Measurements from ENCODE around the gene SYT2.

The SYT2 gene

DNA sequence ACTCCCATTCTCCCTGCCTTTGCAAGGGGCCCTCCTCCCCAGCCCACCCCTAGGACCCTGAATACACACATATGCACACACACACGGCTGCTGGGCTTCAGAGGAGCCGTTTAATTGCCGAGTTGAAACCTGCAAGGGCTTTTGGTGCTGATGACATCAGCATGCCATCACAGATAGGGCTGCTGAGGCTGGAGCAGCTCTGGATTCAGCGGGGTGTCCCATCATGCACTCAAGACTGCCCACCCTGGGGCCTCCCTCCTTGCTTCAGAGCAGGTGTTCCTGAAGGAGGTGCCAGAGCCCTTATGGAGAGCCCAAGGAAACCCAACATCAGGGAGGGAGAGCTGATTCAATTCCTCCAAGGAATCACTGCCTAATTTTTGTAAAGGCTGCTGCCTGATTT lies 5.7 kb downstream of the SYT2 start:
- no peak for DNase-seq (ENCODE audit: low spot score)

DNA sequence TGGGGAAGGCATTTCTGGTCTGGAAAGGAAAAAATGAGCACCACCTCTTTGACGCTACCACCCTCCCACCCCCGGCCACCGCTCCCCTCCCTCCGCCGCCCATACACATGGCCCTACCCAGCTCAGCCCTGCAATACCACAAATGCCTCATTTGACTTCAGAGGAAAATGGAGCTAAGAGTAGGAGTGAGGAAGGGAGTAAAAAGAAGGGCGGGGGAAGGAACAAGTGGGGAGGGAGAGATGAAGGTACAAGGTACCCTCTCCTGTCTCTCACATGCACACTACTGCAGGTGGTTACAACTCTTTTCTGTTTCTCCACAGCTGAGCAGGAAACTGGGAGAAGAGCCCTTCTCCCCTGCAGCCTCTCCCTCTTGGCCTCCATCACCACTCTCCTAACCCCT lies 7.1 kb downstream of the SYT2 start:
- no peak for DNase-seq (ENCODE audit: low spot score)

DNA sequence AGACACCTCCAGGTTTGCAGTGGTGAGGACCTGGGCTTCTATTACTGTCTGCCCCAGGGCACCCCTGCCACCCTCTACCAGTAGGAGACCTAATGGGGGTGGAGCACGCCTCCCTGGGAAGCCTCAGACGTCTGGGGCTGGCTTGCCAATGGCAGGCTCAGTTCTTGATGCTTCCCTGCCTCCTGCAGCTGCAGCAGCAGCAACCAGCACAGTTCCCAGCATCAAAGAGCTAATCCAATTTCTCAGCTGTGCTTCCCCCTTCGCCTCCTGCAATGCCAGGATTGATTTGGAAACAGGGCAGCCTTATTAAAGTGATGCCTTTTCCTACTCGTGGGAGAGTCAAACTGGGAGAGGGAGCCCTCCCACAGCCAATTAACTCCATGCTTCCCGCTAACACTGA lies 8.2 kb downstream of the SYT2 start:
- DNase-seq (ENCODE audit: low spot score), result no peak

DNA sequence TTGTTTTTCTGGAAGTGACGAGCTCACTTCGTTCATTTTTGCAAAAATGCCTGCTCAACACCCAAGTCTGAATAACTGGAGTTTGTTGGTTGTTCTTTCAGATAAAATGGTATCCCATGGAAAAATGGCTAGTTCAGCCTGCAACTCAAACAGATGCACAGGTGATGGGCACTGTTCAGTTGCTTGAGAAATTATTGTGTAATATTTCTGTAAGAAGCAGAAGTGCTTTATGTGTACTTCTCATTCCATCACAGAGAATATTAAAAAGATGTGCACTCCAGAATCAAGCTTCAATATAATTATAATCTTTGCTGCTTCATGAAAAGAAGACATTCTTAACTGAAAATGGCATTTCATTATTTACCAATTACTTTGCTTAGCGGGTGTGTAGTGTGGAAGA lies 9.1 kb downstream of the SYT2 start:
- no peak for DNase-seq (ENCODE audit: low spot score)

DNA sequence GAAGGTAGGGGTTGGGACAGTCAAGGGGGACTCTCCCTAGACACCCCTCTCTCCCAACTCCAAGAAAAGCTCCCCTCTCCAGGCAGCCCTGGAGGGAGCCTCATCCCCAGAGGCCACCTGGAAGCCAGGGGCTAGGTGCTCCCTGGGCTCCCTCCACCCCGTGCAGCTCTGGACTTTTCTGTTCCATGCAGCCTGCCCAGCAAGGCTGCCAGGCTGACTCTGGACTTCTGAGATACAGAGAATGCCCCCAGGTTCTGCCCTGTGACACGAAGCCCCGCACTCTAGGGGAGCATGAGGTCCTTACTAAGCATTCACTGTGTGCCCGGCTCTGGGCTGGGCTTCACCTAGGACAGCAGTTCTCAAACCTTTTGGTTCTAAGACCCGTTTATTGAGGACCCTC lies 10.2 kb downstream of the SYT2 start:
- DNase-seq (ENCODE audit: low spot score), result no peak

DNA sequence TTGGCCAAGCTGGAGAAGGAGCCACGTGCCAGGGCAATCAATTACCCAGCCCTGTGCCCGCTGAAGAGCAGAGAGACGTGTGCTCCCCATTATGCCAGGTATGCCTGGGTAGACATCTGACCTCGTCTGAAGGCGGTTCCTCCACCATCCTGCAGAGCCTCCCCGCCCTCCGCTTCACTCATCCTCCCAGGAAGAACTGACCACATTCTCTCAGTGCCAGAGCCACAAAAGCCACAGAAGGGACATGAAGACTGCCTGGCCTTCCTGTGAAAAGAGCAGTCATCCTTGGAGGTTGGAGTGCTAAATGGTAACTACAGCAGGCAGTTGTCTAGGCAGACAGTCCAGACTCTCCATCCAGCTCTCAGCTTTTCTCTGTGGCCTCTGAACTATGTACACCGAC lies 12.0 kb downstream of the SYT2 start:
- no peak for DNase-seq (ENCODE audit: low spot score)

DNA sequence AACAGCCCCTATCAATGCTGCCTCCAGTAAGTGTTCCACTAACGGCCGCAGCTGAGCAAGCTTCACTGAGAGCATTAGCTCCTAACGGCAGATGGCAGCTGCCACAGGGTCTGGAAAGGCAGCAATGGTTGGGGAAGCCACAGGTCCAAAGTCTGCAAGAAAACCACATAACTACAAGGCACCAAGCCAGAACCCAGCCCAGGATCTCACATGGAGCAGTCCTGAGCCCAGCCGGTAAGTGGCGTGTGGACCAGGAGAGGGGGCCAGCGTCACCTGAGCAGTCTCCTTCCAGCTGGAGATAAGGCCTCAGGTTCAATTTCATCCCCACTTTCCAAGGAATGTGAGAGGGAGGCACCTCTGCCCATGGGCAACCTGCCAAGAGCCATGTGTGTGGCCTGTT lies 13.2 kb downstream of the SYT2 start:
- no peak for DNase-seq (ENCODE audit: low spot score)

DNA sequence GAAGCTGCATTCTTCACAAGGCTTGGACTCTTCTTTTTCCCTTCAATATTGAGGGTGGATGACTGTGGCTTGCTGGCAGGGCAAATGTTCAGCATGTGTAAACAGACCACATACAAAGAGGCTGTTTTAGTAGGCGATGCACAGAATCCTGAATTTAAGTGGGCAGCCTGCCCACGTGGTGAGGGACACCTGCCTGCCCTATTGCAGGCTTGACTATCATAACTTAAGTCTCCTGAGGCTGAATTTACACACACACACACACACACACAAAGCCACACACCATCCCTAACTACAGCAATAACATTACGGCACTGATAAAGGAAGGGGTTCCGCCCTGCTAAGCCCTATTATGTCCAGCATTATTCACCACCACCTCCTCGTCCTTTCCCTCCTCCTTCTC lies 15.9 kb downstream of the SYT2 start:
- DNase-seq (ENCODE audit: low spot score), result no peak

DNA sequence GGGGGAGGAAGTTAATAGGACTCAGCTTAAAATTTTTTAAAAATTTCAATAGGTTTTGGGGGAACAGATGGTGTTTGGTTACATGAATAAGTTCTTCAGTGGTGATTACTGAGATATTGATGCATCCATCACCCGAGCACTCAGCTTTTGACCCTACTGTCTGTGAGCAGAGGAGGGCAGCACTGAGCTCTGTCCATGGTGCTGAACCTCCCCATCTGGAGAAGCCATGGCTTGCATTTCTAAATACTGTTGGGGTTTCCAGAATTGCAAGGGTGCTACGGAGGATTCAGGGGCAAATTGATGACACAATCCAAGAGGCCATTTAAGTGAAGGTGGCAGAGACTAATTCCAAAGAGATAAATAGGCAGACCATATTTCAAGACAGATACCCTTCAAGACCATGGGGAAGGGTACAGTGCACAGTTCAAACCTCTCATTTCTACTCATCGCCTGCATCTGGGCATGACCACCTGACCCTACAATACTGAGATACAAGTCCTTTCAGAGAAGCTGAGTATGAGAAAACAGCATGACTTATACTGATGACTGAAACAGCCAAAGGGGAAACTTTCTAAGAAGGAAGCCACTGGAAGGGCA lies 17.2 kb downstream of the SYT2 start:
- DNase-seq (ENCODE audit: low spot score), result peak; percentile 72

DNA sequence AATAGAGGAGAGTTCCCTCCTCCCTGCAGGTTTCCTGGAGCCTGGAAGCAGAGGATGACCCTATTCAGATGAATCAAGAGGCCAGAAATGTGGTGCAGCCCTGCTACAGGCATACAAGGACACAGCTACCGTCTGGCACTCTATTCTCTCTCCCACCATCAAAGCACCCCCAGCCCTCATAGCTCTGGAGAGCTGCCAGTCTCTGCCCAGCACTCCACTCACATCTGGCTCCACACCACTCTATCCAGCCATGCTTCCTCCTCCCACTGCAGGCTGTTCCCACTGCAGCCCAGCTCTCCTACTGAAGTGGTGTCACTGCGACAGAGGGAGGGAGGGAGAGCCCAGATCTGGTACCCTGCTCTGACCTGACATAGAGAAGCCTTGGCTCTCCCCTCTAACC lies 18.4 kb downstream of the SYT2 start:
- DNase-seq (ENCODE audit: low spot score), result no peak

DNA sequence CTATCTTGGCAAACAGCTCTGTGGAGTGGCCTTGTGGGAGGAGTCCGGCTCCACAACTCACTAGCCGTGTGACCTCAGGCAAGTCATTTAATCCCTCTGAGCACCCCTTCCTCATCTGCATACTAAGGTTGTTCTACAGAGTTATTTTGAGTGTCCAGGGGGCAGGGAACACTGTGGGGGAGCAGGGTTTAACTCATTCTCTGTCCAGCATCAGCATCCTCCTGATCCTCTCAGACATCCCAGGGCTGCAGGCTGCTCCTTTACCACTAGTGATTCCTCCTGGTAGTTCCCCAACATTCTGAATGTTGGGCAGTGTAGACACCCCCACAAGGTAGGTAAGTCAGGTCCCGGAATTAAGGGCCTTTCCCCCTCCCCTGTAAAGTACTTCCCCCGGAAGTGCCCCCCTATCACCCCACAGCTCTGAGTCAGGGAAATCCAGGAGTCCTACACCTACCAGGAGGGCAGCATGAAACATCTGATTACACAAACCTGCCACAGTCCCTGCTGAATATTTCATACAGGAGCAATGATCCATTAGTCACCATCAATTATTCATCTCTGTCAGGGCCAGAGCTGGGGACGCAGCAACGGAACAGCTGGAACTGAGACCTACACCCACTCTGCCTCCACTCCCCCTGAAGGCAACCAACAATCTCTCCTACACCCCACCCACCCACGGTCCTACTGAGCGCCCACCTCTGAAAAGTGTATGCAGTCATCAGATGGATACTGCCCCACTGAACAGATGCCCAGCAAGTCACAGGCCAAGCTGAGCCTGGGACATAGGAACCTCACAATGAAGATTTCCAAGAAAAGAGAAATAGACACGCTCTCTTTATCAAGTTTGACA lies 20.5 kb downstream of the SYT2 start:
- no peak for DNase-seq (ENCODE audit: low spot score)

DNA sequence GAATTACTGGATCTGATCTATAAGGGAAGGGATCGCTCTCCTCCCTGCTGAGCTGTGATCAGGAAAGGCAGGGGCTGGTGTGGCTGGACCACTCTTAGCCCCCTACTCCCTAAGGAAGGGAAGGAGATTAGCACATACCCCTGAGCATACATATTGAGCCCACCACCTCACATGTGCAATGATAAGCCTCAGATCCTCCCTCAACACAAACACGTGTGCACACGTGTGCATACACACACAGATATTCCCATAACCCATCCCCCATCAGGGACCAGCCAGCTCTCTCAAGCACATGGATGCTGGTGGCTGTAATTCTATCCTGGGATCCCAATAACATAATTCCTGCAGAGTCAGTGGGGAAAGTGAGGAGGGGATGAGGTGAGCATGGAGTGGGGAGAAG lies 21.2 kb downstream of the SYT2 start:
- DNase-seq (ENCODE audit: low spot score), result no peak

DNA sequence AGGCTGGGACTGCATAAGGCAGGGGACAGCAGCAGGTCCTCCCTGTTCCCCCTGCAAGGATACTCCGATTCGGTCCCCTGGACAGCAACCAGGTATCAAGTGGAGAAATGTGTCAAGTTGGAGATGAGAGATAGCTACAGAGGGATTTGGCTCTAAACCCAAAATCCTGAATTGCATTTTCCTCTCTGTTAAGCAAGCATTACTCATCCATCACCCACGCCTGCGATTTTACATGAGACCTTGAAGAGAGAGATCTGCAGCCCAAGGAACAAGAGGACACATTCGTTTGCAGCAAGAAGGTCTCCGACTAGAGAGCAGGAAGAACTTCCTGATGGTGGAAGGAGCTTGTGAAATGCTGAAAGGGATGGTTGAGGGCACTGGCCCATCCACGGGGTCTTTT lies 21.9 kb downstream of the SYT2 start:
- no peak for DNase-seq (ENCODE audit: low spot score)

DNA sequence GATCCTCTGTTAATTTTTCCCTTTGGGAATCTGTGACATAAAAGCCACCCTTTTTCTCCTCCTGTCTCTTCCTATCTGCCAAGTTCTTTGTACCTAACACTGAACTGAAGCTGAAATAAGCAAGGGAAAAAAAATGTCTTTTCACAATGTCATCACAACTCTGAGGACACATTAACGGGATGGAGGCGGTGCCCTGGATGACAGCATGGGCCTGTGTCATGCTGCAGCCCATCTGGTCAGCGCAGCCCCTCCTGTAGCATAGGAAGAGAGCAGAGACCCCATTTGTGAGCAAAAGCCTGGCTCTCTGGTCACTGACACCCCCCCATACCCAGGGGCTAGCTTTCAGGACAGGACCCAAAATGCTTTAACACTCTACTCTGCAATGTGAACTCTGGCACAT lies 22.5 kb downstream of the SYT2 start:
- DNase-seq (ENCODE audit: low spot score), result no peak

DNA sequence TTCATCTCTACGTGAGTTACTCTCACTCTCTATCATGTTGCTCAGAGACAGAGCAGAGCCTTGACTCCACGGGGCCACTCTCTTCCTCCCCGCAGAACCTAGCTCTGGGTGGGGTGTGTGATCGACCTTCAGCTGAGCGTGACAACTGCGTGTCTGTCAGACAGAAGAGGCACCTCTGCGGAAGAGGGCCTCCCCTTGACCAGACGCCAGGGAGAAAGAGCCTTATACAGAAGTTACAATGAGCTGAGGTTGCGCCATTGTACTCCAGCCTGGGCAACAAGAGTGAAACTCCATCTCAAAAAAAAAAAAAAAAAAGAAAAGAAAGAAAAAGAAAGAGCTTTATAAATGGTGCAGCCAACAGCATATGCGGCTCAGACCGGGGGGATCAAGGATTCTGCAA lies 22.9 kb downstream of the SYT2 start:
- no peak for DNase-seq (ENCODE audit: low spot score)

DNA sequence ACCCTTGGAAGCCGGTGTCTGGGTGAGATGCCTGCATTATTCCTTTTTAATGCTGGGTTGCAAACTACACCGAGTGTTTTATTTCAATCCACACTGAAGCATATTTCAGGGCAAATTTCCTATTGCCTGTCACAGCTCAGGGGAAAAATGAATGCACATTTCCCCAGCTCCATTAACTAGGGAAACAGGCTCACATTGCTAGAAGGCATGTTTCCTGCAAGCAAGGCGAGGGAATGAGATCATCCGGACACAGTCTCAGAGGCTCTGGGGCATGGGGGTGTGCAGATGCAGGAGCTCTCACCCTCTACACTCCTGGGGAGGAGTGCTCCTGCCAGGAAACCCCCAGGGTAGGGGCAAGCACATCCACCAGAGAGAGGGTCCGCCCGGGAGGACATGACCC lies 24.6 kb downstream of the SYT2 start:
- no peak for DNase-seq (ENCODE audit: low spot score)

DNA sequence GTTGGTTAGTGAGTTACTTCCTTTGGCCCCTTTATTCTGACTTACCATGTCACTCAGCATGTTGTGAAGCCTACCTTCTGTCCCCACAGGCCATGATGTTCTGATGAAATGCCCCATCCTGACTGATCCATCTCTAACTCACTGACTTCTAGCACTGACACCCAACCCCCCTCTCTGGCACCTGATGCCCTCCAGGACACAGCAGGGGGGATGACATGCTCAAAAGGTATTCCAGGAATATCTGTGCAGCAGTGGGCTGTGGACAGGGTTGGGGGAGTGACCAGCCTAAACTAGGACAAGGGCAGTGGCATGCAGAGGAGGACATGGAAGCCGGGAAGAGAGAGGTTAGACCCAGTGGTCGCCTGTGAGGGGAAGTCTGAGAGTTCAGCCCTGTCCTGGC lies 25.5 kb downstream of the SYT2 start:
- DNase-seq (ENCODE audit: low spot score), result no peak

DNA sequence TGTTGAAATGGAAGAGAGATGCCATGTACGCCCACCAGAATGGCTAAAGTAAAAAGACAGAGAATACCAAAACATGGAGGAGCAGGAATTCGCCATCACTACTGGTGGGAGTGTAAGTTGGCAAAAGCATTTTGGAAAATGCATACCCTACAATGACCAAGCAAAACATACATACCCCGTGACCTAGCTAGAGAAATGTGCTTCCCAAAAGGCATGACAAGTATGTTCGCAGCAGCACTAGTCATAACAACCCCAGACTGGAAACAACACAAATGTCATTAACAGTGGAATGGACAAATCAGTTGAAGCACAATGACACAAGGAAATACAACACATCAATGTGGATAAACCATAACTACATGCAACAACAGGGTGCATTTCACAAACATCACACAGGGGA lies 27.2 kb downstream of the SYT2 start:
- no peak for DNase-seq (ENCODE audit: low spot score)

DNA sequence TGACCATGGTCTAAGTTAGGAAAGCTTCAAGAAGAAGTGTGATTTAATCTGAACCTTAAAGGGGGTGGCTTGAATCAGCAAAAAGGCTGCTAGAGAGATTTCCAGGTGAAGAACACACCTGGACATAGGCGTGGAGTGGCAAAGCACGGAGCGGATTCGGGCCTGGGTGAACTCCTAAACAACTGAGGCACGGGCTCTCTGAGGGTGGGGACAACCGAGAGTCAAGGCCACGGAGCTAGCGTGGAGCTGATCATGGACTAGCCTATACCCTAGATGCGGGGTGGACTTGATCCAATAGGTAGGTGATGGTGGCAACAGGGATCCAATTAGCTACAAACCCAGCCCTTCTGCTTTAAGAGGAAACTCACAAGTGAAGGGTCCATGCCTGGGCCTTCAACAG lies 27.8 kb downstream of the SYT2 start:
- DNase-seq (ENCODE audit: low spot score), result no peak

DNA sequence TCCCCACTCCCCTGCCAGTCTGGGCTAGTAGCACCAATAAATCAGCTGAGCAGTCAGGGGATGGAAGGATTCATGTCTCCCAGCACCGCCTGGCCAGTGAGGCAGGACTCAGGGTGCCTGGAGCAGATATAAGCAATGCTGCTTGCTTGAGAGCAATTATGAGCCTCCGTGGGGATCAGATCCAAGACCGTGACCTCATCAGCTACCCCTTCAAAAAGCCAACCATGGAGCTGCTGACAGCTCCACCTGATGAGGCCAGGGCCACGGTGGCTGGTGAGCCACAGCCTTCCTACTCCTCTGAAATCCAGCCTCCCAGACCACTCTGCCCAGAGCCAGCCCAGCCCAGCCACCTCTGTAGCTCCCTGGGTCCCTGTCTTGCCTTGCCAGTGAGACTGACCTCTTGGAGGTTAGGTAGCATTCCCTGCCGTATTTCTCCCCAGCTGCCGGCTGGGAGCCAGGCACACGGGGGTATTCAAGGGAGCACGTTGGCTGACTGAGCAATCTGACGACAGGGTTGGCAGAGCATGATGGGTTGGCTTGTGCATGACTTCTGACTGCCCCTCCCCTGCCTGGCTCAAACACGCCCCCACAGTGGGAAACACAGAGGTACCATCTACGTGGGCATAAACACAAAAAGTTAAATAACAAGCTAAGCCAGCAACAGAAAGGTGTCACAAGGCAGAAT lies 28.4 kb downstream of the SYT2 start:
- DNase-seq (ENCODE audit: low spot score), result no peak

DNA sequence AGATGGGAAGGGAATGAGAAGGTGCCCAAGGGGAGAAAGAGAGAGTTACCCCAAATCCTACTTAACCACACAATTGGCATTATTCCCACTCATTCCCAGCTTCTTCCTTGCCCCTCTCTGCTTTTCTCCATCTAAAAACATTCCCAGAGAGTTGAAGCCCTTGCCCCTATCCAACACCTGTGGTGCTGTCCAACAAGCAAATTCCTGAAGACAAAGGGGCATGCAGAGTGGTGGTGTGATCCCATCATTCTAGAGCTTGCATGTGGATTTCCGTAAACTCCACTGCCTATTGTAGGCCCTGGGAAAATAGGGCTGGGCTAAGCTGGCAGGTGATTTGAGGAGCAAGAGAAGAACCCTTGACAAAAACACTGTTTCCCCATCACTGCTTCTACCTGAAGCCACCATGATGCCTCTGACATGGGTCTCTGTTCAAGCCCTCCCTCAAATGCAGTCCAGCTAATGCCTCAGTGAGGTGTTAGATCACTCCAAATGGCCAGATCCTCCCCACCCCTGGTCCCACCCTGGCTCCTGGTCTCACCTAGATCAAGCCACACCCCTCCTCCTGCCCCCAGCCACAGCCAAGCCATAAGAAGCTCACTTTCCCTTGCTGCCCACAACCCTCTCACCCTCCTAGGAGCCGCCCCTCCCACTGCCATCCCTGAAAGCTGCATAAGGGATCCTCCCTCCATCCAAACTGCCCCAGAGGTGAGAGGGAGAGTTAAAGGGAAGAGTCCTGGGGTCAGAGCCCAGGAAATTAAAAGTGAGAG lies 29.5 kb downstream of the SYT2 start:
- DNase-seq (ENCODE audit: low spot score), result no peak

DNA sequence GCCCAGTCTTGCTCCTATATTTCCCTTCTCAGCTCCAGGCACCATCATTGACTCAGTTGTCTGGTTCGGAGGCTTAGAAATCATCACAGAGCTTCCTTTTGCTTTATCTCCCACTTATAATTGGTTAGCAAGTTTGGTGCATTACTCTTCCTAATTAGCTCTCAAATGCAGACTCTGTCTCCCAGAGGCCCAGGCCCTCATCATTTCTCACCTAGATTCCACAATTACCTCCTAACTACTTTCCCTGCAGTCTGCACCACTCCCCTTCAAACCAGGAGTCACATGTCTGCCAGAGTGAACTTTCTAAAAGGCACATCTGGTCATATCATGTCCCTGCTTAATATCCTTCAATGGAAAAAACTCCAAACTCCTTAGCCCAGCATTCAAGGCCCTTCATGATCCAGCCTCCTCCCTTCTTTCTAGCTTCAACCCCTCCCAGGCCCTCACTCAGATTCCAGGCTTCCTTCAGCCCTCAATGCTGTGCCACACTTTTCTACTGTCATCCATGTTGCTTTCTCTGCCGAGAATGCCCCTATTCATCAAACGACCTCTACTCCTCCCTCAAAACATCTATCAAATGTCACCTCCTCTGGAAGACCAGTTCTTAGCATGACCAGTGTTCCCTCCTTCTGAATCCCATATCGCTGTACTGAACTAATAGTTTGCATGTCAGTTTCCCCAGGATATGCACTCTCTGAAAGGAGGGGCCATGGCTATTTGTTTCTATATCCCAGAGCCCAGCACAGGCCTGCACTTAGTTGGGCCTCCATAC lies 30.7 kb downstream of the SYT2 start:
- no peak for DNase-seq (ENCODE audit: low spot score)
